Activated naive CD4-positive, alpha-beta T cell treated with anti-CD3 and anti-CD28 coated beads for 36 hours (primary cell): Measurements from ENCODE around the gene GPR75. TPM values are rescaled to one million over a fixed set of nuclear protein-coding genes. Genes with fewer than 3 reads are reported as not detected.

Experiments used
- CTCF ChIA-PET: fragments of 350-600 bp; sonication (Branson Sonifier 250); formaldehyde crosslinking; loops from one replicate; lab custom pipeline; 2021; ENCODE audit warnings: antibody characterized with exemption; lab: Charles Lee
- DNase-seq: peaks from one replicate; pipeline ENCODE4 v3.0.0-alpha.2; 2020
- H3K27ac Mint-ChIP-seq: one replicate; pipeline ENCODE4 v1.8.0; 2021; ENCODE audit warnings: mild to moderate bottlenecking, mixed read lengths
- H3K27me3 Mint-ChIP-seq: one replicate; pipeline ENCODE4 v1.8.0; 2021; ENCODE audit warnings: low read depth, mixed read lengths
- H3K36me3 Mint-ChIP-seq: one replicate; pipeline ENCODE4 v1.8.0; 2021; ENCODE audit warnings: low read depth, mixed read lengths
- H3K4me1 Mint-ChIP-seq: one replicate; pipeline ENCODE4 v1.8.0; 2021; ENCODE audit warnings: low read depth, mixed read lengths
- H3K4me3 Mint-ChIP-seq: one replicate; pipeline ENCODE4 v1.8.0; 2021; ENCODE audit warnings: mild to moderate bottlenecking, moderate library complexity, mixed read lengths
- H3K9me3 Mint-ChIP-seq: one replicate; pipeline ENCODE4 v1.8.0; 2021; ENCODE audit warnings: mixed read lengths
- intact Hi-C: fragments of 100-400 bp; cut with micrococcal nuclease; formaldehyde crosslinking; loops from one replicate; pipeline ENCODE4 v1.15.1; 2023
- microRNA-seq: library from miRNA; unstranded; fragments of <30 nt; microRNA quantifications from one replicate; pipeline ENCODE4 v1.2.0, GENCODE V29; 2022; ENCODE audit warnings: borderline microRNAs expressed, borderline replicate concordance
- total RNA-seq, 2 experiments: library from RNA; stranded (reverse); gene quantifications; one replicate each; pipeline ENCODE4 v1.2.3, GENCODE V29; 2021

The GPR75 gene
- total RNA-seq, 2 experiments from 2014 or later, result 0.10 to 0.35 TPM

DNA sequence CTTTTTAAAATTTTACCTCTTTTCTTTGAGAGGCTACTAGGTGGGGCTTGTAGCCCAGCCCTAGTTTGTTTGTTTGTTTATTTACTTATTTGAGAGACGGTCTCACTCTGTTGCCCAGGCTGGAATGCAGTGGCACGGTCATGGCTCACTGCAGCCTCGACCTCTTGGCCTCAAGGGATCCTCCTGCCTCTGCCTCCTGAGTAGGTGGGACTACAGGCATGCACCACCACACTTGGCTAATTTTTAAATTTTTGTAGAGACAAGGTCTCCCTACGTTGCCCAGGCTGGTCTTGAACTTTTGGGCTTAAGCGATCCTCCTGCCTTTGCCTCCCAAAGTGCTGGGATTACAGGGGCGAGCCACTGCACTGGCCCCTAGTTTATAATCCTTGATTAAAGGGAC, 38.0 kb downstream of the GPR75 start:
- no peaks in the 10 kb centered on the region for H3K27me3 Mint-ChIP-seq
- H3K4me3 Mint-ChIP-seq, result no peak overlapping the region
- H3K27ac Mint-ChIP-seq, result no peak overlapping the region
- intact Hi-C loops, result no loop called here
- no peaks in the 10 kb centered on the region for H3K4me1 Mint-ChIP-seq
- H3K9me3 Mint-ChIP-seq, result no peaks in the 10 kb centered on the region
- CTCF ChIA-PET, result no interaction called here
- peaks cover 9% of the 10 kb centered on the region for H3K36me3 Mint-ChIP-seq
- DNase-seq, result no peak

DNA sequence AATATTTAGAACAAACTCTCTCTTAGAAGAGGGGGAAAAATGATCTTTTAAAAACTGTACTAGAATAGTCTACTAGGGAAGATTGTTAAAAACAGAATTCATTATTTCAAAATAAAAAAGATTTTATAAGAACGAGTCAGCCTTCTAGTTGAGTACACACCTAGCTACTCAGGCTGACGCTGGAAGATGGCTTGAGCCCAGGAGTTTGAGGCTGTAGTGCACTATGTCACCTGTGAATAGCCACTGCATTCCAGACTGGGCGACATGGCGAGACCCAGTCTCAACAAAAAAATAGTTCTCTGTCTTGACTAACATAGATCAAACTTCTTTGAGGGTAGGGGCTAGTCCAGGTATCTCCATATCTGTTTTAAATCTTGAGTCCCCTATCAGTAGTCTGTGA, 39.1 kb downstream of the GPR75 start:
- Mint-ChIP-seq H3K27me3 (no peaks in the 10 kb centered on the region), H3K27ac (no peak overlapping the region)
- CTCF ChIA-PET, result no interaction called here

DNA sequence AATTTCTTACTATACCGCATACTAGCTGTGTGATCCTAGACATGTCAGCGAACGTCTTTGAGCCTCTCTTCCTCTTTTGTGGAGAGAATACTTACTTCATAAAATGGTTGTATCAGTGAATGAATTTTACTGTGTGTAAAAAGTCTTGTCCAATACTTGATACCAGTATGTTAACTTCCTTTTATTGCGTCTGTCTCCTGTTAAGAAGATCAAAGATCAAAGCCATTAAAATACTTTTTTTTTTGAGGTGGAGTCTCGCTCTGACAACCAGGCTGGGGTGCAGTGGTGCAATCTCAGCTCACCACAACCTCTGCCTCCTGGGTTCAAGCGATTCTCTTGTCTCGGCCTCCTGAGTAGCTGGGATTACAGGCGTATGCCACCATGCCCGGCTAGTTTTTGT, 39.7 kb downstream of the GPR75 start:
- intact Hi-C loops, result no loop called here
- no peak overlapping the region for H3K4me3 Mint-ChIP-seq
- H3K36me3 Mint-ChIP-seq, result peaks cover 17% of the 10 kb centered on the region
- H3K27ac Mint-ChIP-seq, result no peak overlapping the region
- H3K27me3 Mint-ChIP-seq, result no peaks in the 10 kb centered on the region
- H3K9me3 Mint-ChIP-seq, result no peaks in the 10 kb centered on the region
- CTCF ChIA-PET, result interaction anchor here (1.4 kb wide), 1 partner anchor 10 kb away, joined by 4 read pairs; no protein-coding TSS in a partner anchor
- H3K4me1 Mint-ChIP-seq, result no peaks in the 10 kb centered on the region
- DNase-seq, result no peak

More for the DNA sequence above, 39.1 kb downstream of the GPR75 start:
- H3K9me3 Mint-ChIP-seq, result no peaks in the 10 kb centered on the region
- H3K36me3 Mint-ChIP-seq, result peaks cover 13% of the 10 kb centered on the region
- intact Hi-C loops, result no loop called here
- no peak overlapping the region for H3K4me3 Mint-ChIP-seq
- DNase-seq, result no peak
- H3K4me1 Mint-ChIP-seq, result no peaks in the 10 kb centered on the region

DNA sequence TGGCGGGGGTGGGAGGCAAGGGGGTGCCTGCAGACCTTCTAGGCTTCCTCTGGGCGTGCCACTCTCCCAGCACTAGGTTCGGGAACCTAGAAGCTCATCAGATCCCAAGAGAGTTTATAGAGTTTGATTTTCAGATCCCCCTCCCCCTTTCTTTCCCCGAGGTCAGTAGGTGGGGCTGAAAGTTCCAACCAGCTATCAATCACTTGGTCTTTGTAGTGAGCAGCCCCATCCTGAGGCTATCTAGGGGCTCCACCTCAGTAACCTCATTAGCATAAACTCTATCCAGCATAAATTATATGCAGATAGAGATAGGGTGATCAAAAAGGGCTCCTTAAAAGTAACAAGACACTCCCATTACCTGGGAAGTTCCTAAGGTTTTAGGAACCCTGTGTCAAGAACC, 40.1 kb downstream of the GPR75 start:
- CTCF ChIA-PET, result interaction anchor here (1.4 kb wide), 1 partner anchor 10 kb away, joined by 4 read pairs; no protein-coding TSS in a partner anchor

DNA sequence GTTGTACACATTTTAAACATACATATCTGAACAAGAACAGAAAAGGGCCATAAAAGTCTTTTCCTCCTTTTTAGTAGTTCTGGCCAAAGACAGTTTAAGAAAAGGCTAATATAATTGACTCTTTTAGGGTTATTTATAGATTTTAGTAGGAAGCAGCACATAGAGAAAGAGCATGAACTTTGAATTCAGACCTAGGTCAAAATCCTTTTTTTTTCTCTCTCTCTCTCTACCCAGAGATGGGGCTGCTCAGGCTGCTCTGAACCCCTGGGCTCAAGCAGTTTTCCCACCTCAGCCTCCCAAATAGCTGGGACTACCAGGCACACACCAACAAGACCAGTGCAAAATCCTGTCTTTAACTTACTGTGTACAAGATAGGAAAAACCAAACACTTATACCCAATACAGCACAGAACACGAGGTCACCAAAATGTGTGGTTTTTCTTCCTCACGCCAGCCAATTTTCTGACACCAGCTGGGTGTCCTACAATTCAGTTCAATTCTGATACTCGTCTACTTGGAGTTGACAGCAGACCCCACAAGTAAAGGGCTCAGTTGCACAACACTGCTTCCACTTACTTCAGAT, 40.8 kb downstream of the GPR75 start:
- no peak overlapping the region for H3K4me3 Mint-ChIP-seq
- H3K36me3 Mint-ChIP-seq, result peaks cover 17% of the 10 kb centered on the region
- intact Hi-C loops, result no loop called here
- no peak overlapping the region for H3K27ac Mint-ChIP-seq
- CTCF ChIA-PET, result interaction anchor here (1.4 kb wide), 1 partner anchor 11 kb away, joined by 4 read pairs; no protein-coding TSS in a partner anchor
- no peak for DNase-seq
- no peaks in the 10 kb centered on the region for H3K27me3 Mint-ChIP-seq
- H3K4me1 Mint-ChIP-seq, result no peaks in the 10 kb centered on the region
- no peaks in the 10 kb centered on the region for H3K9me3 Mint-ChIP-seq

More for the DNA sequence above, 40.1 kb downstream of the GPR75 start:
- intact Hi-C loops, result no loop called here
- Mint-ChIP-seq H3K36me3 (peaks cover 17% of the 10 kb centered on the region), H3K9me3 (no peaks in the 10 kb centered on the region), H3K27me3 (no peaks in the 10 kb centered on the region), H3K4me3 (no peak overlapping the region), H3K27ac (no peak overlapping the region), H3K4me1 (no peaks in the 10 kb centered on the region)
- DNase-seq, result no peak

DNA sequence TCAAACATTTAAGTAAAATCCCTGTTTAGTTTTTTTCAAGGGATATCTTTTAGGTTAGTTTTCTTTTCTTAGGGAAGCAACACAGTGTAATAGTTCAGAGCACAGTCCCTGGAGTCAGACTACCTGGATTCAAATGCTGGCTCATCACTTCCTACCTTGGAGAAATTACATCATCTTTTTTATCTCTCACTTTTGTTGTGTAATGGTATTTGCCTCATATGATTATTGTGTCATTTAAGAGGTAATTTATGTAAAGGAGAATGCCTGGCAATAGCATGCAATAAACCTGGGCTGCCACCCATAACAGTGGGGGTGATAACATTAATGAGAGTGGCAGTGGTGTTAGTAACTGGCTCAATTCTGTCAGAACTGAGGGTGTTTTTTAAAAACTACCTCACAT, 46.6 kb downstream of the GPR75 start:
- intact Hi-C loops, result no loop called here
- H3K36me3 Mint-ChIP-seq, result peaks cover 30% of the 10 kb centered on the region
- H3K9me3 Mint-ChIP-seq, result no peaks in the 10 kb centered on the region
- no peaks in the 10 kb centered on the region for H3K4me1 Mint-ChIP-seq
- H3K27me3 Mint-ChIP-seq, result no peaks in the 10 kb centered on the region
- DNase-seq, result no peak
- H3K27ac Mint-ChIP-seq, result no peak overlapping the region
- CTCF ChIA-PET, result interaction anchor here (0.6 kb wide), 1 partner anchor 12 kb away, joined by 3 read pairs; no protein-coding TSS in a partner anchor
- no peak overlapping the region for H3K4me3 Mint-ChIP-seq

DNA sequence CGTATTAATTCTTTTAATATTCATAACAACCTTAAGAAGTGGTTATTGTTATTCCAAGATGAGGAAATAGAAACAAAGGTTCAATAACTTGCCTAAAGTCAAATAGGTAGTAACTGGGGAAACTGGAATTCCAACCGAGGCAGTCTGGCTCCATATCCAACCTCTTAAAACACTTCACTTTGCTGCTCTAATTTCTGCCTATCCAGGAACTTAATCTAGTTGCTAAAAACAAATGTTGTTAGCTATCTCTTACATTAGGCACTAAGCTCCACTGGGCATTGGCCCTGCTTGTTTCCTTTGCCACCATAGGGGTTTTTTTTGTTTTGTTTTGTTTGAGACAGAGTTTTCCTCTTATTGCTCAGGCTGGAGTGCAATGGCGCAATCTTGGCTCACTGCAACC, 48.2 kb downstream of the GPR75 start:
- no peak overlapping the region for H3K4me3 Mint-ChIP-seq
- H3K27ac Mint-ChIP-seq, result peak overlapping the region; percentile 46
- H3K36me3 Mint-ChIP-seq, result peaks cover 21% of the 10 kb centered on the region
- H3K27me3 Mint-ChIP-seq, result no peaks in the 10 kb centered on the region
- intact Hi-C loops, result no loop called here
- H3K9me3 Mint-ChIP-seq, result no peaks in the 10 kb centered on the region
- DNase-seq, result no peak
- CTCF ChIA-PET, result no interaction called here
- no peaks in the 10 kb centered on the region for H3K4me1 Mint-ChIP-seq

Small RNA genes within 50 kb of the gene (microRNA-seq; reads per million reads assigned to microRNA genes)
- gene MIR3682, result not detected

Other genes starting within 250 kb of the GPR75 start
- 10 to 100 TPM; 11.5 to 12.4 TPM for gene CHAC2, start 92.2 kb downstream of the GPR75 start, total RNA-seq
- 10 to 100 TPM; 17.2 to 19.1 TPM for gene ASB3, start 73.0 kb downstream of the GPR75 start, total RNA-seq
- 10 to 100 TPM; 16.7 to 18.5 TPM for gene ERLEC1, start 72.9 kb downstream of the GPR75 start, total RNA-seq
- gene PSME4, start 111.0 kb upstream of the GPR75 start, total RNA-seq, result 10 to 100 TPM; 31.5 to 38.8 TPM